Panc1 (cell line): ENCODE results near the gene MARK2. TPM values are rescaled to one million over a fixed set of nuclear protein-coding genes. Genes with fewer than 3 reads are reported as not detected.

ENCODE experiments used
- ATAC-seq: fragments of 200-7000 bp; cut with Tn5 transposase; 2 replicates; pipeline ENCODE4 v1.9.1; 2020; ENCODE audit warnings: mild to moderate bottlenecking, moderate library complexity
- BruUV-seq: library from RNA; stranded (reverse); fragments of 400-500 nt; replicated peaks from 2 replicates; lab custom pipeline; 2021; lab: Mats Ljungman, UMichigan
- CTCF ChIA-PET: fragments of 300-600 bp; sonication (Branson Sonifier 250); formaldehyde crosslinking; loops from one replicate; lab custom pipeline; 2022; ENCODE audit warnings: antibody characterized with exemption; lab: Charles Lee
- POLR2A ChIA-PET: fragments of 300-600 bp; sonication (Branson Sonifier 250); formaldehyde crosslinking; loops from one replicate; lab custom pipeline; 2022; ENCODE audit warnings: antibody characterized with exemption; lab: Charles Lee
- DNase-seq: peaks from one replicate; pipeline ENCODE4 v3.0.0-alpha.2; 2010; ENCODE audit warnings: low read depth, low spot score
- H3K27ac ChIP-seq: 2 replicates; pipeline ENCODE4 v1.5.1; 2011; ENCODE audit warnings: mild to moderate bottlenecking, low read length, inconsistent platforms
- H3K27me3 ChIP-seq: fragments of 200-500 bp; sonication (Bioruptor generic); 2 replicates; pipeline ENCODE4 v1.6.0; 2014; ENCODE audit warnings: low read length, inconsistent platforms; ENCODE audit not compliant: control insufficient read depth, insufficient read depth
- H3K36me3 ChIP-seq: fragments of 200-500 bp; sonication (Bioruptor generic); 2 replicates; pipeline ENCODE4 v1.5.1; 2014; ENCODE audit warnings: inconsistent platforms, mild to moderate bottlenecking, low read length, moderate library complexity; ENCODE audit not compliant: control insufficient read depth, insufficient read depth
- H3K4me1 ChIP-seq: 2 replicates; pipeline ENCODE4 v1.5.1; 2011; ENCODE audit warnings: inconsistent platforms, mild to moderate bottlenecking, low read length, moderate library complexity; ENCODE audit not compliant: control insufficient read depth, insufficient read depth
- H3K4me3 ChIP-seq, 2 experiments: 2 replicates each; pipeline ENCODE4 v1.5.1; 2011 to 2012; ENCODE audit warnings: low read depth in 2 of 2, low read length in 2 of 2, mild to moderate bottlenecking in 2 of 2, inconsistent platforms in 1 of 2, moderate library complexity in 1 of 2
- H3K9me3 ChIP-seq: fragments of 200-500 bp; sonication (Bioruptor generic); 2 replicates; pipeline ENCODE4 v1.5.1; 2014; ENCODE audit warnings: low read depth, mild to moderate bottlenecking, inconsistent platforms, low read length, moderate library complexity; ENCODE audit not compliant: control insufficient read depth, insufficient read depth
- CTCF ChIP-seq: fragments of 450-650 bp; IDR thresholded peaks from 2 replicates; pipeline ENCODE4 v1.5.1; 2017; ENCODE audit warnings: mild to moderate bottlenecking
- POLR2AphosphoS5 ChIP-seq: IDR thresholded peaks from 2 replicates; pipeline ENCODE4 v1.6.1; 2012; ENCODE audit warnings: mild to moderate bottlenecking, low read depth, low read length, moderate library complexity
- REST ChIP-seq, 2 experiments: IDR thresholded peaks; 2 replicates each; pipeline ENCODE4 v1.6.1; 2011 to 2012; ENCODE audit warnings: low read depth in 2 of 2, control low read depth in 1 of 2, low read length in 1 of 2, mild to moderate bottlenecking in 1 of 2, moderate library complexity in 1 of 2; ENCODE audit not compliant: insufficient read depth in 1 of 2
- SIN3A ChIP-seq: IDR thresholded peaks from 2 replicates; pipeline ENCODE4 v1.6.1; 2012; ENCODE audit warnings: low read depth, mild to moderate bottlenecking, low read length, moderate library complexity, borderline replicate concordance; ENCODE audit not compliant: insufficient read depth
- TCF7L2 ChIP-seq: IDR thresholded peaks from 2 replicates; pipeline ENCODE4 v1.6.1; 2011; ENCODE audit warnings: mild to moderate bottlenecking, low read depth, low read length, inconsistent platforms
- in situ Hi-C: cut with HindIII; loops from 2 replicates; pipeline ENCODE4 v1.10.0; 2016; ENCODE audit warnings: low sequenced_read_pairs, low pct_unique_long_range_greater_than_20kb
- intact Hi-C: fragments of 100-400 bp; cut with micrococcal nuclease; formaldehyde crosslinking; loops from one replicate; pipeline ENCODE4 v1.10.0; 2022; ENCODE audit not compliant: unreplicated experiment
- total RNA-seq: library from RNA; stranded (reverse); gene quantifications from one replicate; pipeline ENCODE4 v1.2.1, GENCODE V29; 2021; ENCODE audit not compliant: unreplicated experiment

The MARK2 gene
- total RNA-seq, 1 experiment from 2014 or later = 41.1 TPM

GRCh38 chr11:63821411-63821810 lies 17.5 kb upstream of the MARK2 start:
- CTCF ChIA-PET = interaction anchor here (0.6 to 0.7 kb wide), 2 partner anchors 139 to 205 kb away, joined by 3 to 4 read pairs; no protein-coding TSS in a partner anchor

GRCh38 chr11:63826471-63827190 lies 12.3 kb upstream of the MARK2 start:
- no peak for TF ChIP-seq CTCF
- POLR2A ChIA-PET = no interaction called here
- CTCF ChIA-PET = no interaction called here
- H3K4me3 ChIP-seq = no peak overlapping the region
- no peaks in the 10 kb centered on the region for H3K4me1 ChIP-seq
- no peak overlapping the region for H3K27ac ChIP-seq
- H3K9me3 ChIP-seq = no peaks in the 10 kb centered on the region
- intact Hi-C loops = no loop called here
- in situ Hi-C loops = no loop called here
- H3K36me3 ChIP-seq = 0 out of 2 replicates have a peak, but pooled peaks cover 2% of the 10 kb centered on the region
- no peaks in the 10 kb centered on the region for H3K27me3 ChIP-seq
- ATAC-seq (no peak), DNase-seq (no peak)
- BruUV-seq = no TSS peak

More at GRCh38 chr11:63821411-63821810, 17.5 kb upstream of the MARK2 start:
- H3K36me3 ChIP-seq = peaks cover 6% of the 10 kb centered on the region; the same call in 1 of the 2 replicates
- H3K4me3 ChIP-seq = no peak overlapping the region
- H3K9me3 ChIP-seq = no peaks in the 10 kb centered on the region
- no peak for ATAC-seq
- no peaks in the 10 kb centered on the region for H3K27me3 ChIP-seq
- POLR2A ChIA-PET = no interaction called here
- no peak overlapping the region for H3K27ac ChIP-seq
- in situ Hi-C loops (no loop called here), intact Hi-C loops (no loop called here)
- DNase-seq = no peak
- no TSS peak for BruUV-seq
- H3K4me1 ChIP-seq = no peaks in the 10 kb centered on the region
- TF ChIP-seq REST (IDR thresholded peaks at IDR 0.05; ENCODE audit: insufficient read depth in 1 of 2, low read depth in 2 of 2, low read length in 1 of 2) (no peak), SIN3A (no peak), POLR2AphosphoS5 (no peak), CTCF (no peak), TCF7L2 (no peak)
